ENCODE measurements around the gene OCA2.

DNA sequence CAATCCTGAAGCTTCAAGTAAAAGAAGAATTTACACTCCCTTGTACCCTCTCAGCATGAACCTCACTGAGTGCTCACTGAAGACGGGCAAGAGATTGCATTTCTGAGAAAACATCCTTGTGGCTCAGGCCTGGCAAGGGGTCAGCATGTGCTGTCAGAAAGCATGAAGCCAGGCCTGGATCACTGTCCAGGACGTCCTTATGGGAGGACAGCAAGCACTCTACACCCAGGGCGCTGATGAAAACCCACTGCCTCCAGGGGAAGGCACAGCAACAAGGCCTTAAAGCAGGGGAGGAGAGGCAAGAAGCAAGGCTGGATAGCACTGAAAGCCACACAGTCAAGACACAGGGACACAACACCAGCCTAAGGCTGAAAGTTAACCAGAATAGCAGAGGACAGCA is 315.4 kb downstream of the OCA2 start:
- no peak for TF ChIP-seq POLR2A (IDR thresholded peaks at IDR 0.05)
- TF ChIP-seq, protein P1, sequence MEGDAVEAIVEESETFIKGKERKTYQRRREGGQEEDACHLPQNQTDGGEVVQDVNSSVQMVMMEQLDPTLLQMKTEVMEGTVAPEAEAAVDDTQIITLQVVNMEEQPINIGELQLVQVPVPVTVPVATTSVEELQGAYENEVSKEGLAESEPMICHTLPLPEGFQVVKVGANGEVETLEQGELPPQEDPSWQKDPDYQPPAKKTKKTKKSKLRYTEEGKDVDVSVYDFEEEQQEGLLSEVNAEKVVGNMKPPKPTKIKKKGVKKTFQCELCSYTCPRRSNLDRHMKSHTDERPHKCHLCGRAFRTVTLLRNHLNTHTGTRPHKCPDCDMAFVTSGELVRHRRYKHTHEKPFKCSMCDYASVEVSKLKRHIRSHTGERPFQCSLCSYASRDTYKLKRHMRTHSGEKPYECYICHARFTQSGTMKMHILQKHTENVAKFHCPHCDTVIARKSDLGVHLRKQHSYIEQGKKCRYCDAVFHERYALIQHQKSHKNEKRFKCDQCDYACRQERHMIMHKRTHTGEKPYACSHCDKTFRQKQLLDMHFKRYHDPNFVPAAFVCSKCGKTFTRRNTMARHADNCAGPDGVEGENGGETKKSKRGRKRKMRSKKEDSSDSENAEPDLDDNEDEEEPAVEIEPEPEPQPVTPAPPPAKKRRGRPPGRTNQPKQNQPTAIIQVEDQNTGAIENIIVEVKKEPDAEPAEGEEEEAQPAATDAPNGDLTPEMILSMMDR (IDR thresholded peaks at IDR 0.05), result no peak
